Right renal cortex interstitium (tissue), 3 donors: ENCODE results near the gene FRAT1. TPM values are rescaled to one million over a fixed set of nuclear protein-coding genes. Genes with fewer than 3 reads are reported as not detected.
"Not testable (repeated sequence)": the region's sequence is repeated elsewhere in the genome, so short reads cannot be mapped to it uniquely, and the experiment has no call there.

ENCODE experiments used
- DNase-seq, 3 donors: peaks; one replicate each; pipeline ENCODE4 v3.0.0-alpha.2; 2013; ENCODE audit warnings: low read depth in 3 of 3, low spot score in 2 of 3
- polyA plus RNA-seq, 3 donors: library from polyadenylated mRNA; unstranded; fragments of 120-200 nt; gene quantifications; one replicate each; pipeline ENCODE4 v1.2.1, GENCODE V29; 2013; ENCODE audit not compliant: insufficient read length in 3 of 3

FRAT1 gene, protein sequence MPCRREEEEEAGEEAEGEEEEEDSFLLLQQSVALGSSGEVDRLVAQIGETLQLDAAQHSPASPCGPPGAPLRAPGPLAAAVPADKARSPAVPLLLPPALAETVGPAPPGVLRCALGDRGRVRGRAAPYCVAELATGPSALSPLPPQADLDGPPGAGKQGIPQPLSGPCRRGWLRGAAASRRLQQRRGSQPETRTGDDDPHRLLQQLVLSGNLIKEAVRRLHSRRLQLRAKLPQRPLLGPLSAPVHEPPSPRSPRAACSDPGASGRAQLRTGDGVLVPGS
- 1 to 10 TPM; 4.0 to 4.6 (median 4.0) TPM for polyA plus RNA-seq

GRCh38 chr10:97318772-97319651 is at the start of gene FRAT1:
TSS of gene FRAT1 (plus strand) at chr10:97319271. CDS start at chr10:97319454, 183 bp downstream.
- DNase-seq, result peak in 1 of 3 donors; percentile 84

GRCh38 chr10:97270523-97271154 is 48.4 kb upstream of the FRAT1 start:
- no peak for DNase-seq

DNA sequence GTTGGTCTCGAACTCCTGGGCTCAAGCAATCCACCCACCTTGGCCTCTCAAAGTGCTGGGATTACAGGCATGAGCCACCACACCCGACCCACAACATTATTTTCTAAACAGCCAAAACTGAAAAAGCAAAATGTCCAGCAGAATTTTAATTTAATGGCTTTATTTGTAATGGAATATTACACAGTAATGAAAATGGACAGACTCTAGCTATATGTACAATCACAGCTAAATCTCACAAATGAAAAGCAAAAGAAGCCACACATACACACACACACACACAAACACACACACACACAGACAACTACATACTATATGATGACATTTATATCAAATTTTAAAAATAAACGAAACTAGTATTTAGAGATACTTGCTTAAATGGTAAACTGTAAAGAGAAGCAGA is 45.4 kb upstream of the FRAT1 start:
- no peak for DNase-seq

GRCh38 chr10:97274828-97275227 is 44.2 kb upstream of the FRAT1 start:
- no peak for DNase-seq

- DNase-seq, result no peak
These were observed 41.5 kb upstream of the FRAT1 start for GRCh38 chr10:97277551-97277950.

GRCh38 chr10:97278491-97278989 is 40.5 kb upstream of the FRAT1 start:
- peak; percentile 41 to 64 (median 60) for DNase-seq

- DNase-seq, result no peak
These were observed 39.8 kb upstream of the FRAT1 start for GRCh38 chr10:97279121-97279815.

DNA sequence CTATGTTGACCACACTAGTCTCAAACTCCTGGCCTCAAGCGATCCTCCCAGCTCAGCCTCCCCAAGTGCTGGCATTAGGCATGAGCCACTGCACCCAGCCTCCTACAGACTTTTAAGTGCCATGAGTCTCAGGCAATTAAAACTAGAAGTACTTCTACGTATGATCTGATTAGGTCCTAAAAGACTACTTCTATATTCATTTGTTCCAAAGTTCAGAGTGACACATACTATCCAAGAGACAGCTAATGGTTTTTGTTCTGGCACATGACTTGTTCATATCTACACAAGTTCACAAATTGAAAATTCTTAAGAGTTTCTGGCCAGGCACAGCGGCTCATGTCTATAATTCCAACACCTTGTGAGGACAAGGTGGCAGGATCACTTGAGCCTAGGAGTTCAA is 38.3 kb upstream of the FRAT1 start:
- no peak for DNase-seq

- not testable (repeated sequence) for DNase-seq
These were observed 29.0 kb upstream of the FRAT1 start for GRCh38 chr10:97290076-97290475.

DNA sequence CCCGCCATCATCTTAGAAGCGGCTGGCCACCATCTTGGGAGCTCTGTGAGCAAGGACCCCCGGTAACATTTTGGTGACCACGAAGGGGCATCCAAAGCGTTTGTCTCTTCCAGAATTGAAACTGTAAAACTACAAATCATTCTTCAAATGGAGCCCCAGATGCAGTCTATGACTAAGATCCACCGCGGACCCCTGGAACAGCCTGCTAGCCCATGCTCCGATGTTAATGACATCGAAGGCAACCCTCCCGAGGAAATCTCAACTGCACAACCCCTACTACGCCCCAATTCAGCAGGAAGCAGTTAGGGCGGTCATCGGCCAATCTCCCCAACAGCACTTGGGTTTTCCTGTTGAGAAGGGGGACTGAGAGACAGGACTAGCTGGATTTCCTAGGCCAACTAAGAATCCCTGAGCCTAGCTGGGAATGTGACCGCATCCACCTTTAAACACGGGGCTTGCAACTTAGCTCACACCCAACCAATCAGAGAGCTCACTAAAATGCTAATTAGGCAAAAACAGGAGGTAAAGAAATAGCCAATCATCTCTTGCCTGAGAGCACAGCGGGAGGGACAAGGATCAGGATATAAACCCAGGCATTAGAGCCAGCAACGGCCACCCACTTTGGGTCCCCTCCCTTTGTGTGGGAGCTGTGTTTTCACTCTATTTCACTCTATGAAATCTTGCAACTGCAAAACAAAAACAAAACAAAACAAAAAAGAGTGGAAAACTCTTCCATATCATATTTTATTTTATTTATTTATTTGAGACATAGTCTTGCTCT is 28.3 kb upstream of the FRAT1 start:
- not testable (repeated sequence) for DNase-seq

DNA sequence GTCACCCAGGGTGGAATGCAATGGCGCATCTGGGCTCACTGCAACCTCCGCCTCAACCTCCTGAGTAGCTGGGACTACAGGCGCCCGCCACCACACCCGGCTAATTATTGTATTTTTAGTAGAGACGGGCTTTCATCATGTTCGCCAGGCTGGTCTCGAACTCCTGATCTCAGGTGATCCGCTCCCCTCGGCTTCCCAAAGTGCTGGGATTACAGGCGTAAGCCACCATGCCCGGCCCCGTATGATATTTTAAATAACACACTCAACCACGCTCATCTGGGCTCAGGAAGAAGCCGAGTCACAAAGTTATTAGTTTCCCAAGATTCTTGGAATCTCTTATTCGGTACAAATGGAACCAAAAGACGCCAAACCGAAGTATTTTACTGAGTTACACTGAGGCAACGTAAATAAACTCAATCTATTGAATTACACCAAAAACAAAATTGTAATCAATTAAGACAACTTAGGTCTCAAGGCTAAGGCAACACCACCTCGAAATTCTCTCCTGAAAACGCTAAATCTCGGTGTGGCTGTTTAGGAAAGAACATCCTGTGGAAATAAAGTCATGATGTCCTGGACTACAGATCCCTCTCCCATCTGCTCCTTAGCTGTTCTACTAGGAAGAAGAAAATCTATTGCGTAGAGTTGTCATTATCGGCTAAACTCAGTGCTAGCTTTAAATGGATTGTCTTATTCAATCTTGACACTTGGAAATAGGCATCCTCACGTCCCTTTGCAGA is 27.5 kb upstream of the FRAT1 start:
- DNase-seq, result peak in 1 of 3 donors; percentile 32

DNA sequence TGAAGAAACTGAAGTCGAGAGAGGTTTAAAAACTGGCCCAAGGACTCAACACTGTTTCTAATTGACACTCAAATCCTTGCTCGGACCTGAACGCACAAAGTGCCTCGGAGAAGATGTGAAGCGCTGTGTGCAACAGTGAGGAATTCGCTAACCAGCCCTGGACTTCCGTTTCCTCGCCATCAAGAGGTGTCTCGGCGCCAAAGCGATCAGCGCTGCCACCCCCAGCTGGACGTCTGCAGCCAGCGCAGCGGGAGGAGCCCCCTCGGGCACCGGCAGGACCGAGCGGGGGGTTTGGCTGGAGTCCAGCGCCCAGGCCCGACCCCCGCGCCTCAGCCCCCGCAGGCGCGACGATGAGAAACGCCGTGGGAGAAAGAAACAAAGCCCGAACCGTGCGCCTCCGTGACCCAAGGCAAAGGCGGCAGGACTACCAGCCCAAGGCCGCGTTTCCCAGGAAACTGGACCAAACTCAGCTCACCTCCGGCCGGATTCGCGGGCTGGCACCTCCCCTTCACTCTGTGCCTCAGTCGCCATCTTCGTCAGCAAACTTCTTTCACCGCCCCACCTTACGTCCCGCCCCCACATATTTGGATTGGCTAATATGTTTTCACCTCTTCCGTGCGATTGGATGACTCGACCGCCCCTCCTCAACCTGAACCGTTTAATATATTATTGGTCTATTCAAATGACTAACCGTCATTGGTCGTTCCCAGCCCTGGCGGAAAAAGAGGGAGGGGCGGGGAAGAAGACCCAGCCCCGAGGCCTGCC is 26.8 kb upstream of the FRAT1 start, which contains the start of gene ARHGAP19:
Gene ARHGAP19, minus strand, starts transcription at position 541 of the 765 bp plus-strand sequence. Its CDS starts 10 bp downstream, at position 531.
- DNase-seq, result peak; percentile 93 to 98 (median 96)

DNA sequence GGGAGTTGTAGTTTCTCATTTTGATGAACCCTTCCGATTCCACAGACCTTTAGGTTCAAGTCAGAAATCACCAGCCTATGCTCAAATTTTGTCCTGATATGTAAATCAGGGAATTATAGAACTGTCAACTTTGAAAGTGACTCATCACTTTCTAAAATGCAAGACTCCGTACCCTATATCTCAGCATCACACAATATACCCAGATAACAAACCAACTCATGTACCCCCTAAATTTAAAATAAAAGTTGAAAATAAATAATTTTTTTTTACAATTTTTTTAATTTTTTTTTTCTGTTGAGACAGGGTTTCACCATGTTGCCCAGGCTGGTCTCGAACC is 26.2 kb upstream of the FRAT1 start:
- DNase-seq, result no peak

DNA sequence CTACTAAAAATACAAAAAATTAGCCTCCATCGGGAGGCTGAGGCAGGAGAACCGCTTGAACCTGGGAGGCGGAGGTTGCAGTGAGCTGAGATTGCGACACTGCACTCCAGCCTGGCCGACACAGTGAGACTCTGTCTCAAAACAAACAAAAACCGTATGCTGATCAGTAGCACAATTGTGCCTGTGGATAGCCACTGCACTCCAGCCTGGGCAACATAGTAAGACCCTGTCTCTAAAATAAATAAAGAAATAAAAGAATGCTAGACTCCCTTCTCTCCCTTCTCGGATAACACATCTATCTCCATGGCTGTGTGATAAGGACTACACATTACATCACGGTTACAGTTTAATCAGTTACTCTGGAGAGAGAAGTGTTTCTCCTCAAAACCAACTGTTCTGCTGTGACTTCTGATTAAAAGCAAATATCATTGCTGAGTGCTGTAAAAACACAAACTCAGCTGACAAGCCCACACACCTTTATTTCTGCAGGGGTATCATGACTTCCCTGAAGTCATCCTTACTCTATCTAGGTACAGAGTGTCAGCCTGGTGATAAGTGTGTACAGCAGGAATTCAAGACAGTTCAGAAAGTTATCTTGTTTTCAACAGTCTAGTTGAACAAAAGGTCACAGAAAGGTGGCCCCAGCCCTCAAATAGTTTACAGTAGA is 21.4 kb upstream of the FRAT1 start:
- no peak for DNase-seq

DNA sequence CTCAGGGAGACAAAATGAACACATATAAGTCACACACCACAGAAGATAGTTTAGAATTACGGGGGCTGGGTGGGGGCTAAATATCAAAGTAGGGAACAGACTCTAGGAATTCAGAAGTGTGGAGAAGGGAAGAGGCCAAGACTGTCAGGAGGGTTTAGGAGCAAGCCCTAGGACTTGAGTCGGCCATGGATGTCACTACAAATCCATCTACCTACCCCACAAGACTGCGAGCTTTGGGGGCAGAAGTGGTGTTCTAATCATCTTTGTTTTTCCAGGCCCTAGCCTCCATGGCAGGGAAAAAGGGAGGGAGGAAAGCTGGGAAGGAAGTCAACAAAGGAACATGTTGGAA is 20.9 kb upstream of the FRAT1 start:
- DNase-seq, result no peak

- DNase-seq, result no peak
These were observed 18.1 kb upstream of the FRAT1 start for GRCh38 chr10:97300980-97301379.

DNA sequence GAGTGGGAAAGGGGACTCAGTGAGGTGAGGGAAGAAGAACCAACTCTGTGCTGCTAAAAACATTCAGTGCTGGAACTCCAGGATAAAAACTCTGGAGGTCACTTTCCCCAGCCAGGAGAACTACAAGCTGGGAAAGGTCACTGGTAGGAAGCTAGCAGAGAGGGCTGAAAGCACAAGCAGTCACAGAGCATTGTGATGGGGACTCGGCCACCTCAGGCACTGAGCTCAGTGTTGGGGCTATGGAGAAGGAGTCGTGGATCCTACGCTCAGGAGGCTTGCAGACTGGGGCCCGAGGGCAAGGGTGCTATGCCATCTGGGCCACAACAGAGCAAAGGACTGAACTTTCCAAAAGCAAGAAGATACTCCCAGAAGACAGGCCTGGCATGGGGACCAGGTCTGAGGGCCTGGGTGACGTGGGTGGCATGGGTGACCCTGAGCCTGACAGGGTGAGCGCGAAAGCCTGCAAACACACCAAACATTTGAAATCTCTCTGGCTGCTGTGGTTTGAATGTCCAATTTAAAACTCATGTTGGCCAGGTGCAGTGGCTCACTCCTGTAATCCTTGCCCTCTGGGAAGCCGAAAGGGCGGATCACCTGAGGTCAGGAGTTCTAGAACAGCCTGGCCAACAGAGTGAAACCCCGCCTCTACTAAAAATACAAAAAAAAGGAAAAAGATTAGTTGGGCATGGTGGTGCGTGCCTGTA is 16.8 kb upstream of the FRAT1 start:
- DNase-seq, result no peak
